NCI-H510A (cell line): ENCODE data around the gene SP100.
"Not testable (repeated sequence)": the region's sequence is repeated elsewhere in the genome, so short reads cannot be mapped to it uniquely, and the experiment has no call there.

Experiments used
- DNase-seq: peaks from one replicate; lab custom pipeline; 2025; lab: John Stamatoyannopoulos, UW

The SP100 gene

DNA sequence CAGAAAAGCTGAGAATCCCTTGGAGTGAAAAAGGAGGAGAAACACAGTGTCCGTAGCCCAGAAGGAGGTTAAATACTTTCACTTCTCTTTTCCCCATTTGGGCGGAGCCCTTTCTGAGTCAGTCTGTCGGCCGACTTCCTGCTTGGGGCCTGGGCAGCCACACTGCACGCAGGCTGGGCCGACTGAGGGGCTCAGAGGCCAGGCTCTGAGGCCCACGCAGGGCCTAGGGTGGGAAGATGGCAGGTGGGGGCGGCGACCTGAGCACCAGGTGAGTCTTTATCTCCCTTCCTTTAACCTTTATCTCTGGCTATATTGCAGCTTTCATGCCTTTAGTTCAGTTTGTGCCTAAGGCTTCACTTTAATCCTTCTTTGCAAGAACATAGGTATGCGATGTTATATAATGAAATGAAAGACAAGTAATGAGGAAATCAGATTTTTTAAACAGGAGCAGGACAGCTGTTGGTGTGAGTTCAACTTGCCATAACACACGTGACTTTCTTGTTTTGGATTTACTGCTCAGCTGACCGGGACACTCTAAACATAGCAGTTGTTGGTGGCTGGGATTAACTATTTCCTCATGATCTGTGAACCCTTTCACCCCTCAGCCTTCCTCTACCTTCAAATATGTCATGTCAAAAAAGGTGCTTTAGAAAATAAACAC, at the start of gene SP100:
SP100 (plus strand) TSS at position 141 of the 661 bp plus-strand sequence; CDS start at position 237, 96 bp downstream.
- DNase-seq, result peak; percentile 41

DNA sequence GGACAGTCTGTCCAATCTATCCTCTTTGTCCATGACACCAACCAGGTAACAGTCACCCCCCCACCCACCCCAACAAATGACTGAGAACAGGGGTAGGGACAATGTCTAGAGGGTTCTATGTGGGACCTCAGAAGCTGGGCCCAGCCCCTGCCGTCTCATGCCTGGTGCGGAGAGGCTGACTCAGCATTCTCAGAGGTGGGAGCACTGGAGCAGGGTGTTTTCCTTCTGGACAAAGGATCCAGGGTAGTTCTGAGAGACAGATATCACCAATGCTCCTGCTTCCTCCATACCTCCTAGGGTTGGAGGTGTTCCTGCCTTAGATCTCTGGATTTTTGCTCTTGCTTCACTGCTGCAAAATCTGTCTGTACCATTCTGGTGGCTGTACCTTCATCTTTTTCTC, 33.9 kb upstream of the SP100 start:
- DNase-seq, result no peak

DNA sequence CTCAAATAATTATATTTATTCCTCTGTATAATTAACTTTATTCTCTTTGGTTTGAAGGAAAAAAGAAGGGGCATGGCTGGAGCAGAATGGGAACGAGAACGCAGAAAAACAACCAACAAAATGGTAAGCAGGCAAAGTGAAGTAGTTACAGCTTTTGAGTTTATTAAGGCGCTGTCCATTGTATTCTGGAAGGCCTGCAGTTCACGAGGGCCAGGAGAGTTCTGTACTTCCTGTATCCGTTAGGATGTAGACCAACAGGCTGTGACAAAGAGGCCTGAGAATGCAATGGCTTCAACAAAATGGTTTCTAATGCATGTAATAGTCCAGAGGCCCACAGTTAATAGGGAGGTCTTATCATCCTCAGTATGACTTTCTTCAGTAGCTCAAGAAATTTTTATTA, 32.5 kb upstream of the SP100 start:
- DNase-seq, result no peak

DNA sequence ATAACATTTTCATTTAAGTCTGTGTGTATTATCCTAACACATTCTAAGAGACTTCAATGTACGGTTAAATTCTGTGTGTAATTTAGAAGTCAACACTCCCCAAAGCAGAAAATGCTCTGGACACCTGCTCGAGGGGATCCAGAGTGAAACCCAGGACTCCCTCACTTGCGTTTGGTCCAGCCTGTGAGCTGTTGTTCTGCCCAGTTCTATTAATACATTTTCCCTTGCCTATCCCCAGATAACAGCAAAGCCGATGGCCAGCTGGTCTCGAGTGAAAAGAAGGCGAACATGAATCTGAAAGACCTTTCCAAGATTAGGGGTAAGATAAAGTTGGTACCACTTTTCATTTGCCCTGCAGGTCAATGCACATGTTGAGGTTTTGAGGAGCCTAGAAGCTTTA, 31.0 kb upstream of the SP100 start:
- DNase-seq, result no peak

DNA sequence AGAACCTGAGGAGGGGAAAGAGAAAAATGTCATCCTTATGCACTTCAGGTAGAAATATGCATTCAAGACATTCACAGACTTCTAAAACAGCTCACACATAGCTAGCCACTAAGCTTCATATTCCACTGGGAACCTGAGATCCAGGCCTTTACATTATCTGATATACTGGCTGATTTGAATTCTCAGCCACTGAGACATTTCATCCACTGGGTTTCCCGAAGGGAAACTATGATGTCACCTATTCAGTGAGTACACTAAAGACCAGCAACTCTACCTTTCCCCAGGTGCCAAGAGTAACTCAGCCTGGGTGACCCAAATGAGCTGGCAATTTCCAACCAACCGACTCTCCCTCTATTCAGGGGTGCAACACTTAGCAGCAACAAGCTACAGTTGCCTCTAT, 21.7 kb upstream of the SP100 start:
- no peak for DNase-seq

DNA sequence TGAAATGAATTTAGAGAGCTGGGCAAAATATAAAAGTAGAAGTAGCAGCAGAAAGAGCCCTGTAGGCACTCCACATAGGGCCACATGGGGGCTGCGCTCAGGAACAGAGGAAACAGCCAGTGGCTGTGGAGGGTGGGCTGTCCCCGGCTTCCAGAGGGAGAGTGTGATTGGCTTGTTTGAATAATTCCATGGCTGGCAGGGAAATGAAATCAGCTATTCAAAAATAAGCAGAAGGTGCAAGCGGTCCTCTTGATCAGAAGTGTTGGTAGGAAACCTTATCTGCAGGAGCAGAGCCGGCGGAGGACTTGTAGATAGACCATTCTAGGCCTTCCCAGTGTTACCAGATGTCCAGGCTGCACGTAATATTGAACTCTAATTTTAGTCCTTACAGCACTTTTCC, 17.3 kb upstream of the SP100 start:
- DNase-seq, result not testable (repeated sequence)

DNA sequence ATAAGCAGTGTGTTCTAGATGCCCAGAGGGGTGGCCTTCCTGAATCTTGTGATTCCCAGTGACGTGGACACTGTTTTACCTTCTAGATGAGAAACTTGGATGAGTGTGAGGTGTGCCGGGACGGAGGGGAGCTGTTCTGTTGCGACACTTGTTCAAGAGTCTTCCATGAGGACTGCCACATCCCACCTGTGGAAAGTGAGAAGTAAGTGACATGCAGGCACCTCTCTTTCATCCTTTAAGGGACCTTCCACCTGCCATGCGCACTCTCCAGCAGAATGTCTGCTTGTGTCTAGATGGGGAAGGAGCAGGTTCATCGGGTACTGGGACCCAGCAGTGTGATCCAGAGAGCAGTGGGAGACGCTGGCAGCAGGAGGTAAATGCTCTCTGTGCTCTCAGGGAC, 16.0 kb upstream of the SP100 start:
- DNase-seq, result no peak

DNA sequence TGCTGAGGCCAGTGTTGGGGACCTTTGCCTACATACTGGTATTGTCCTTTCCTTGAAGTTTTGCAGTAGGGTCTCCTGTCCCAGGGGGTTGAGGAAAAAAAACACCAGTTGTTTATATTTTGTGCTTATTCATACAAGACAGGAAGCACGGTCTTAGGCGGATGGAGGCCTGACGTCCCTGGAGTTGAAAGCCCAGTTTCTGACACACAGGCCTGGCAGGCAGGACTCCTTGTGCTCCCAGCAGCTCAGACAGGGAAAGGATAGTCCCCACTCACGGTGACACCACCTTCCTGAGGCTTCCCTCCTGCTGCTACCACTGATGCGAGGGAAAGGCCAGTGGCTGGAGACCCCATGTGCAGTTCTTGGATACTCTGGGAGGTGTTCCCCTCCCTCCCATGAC, 15.5 kb upstream of the SP100 start:
- no peak for DNase-seq

DNA sequence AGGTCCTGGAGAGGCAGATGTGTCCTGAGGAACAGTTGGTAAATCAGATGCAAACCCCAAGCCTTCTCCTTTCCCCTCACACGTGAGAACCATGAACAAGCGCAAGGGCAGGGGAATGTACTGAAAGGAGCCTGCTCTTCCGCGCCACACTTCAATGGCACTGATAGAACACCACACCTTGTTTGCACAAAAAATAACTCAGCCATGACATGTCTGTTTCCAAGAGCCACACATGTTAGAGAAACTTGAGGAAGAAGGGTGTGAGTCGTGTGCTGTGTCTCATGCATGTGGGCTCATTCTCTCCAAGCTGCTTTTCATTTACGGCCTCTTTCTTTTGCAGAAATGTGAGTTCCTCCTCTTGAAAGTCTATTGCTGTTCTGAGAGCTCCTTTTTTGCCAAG, 15.0 kb upstream of the SP100 start:
- DNase-seq, result not testable (repeated sequence)

DNA sequence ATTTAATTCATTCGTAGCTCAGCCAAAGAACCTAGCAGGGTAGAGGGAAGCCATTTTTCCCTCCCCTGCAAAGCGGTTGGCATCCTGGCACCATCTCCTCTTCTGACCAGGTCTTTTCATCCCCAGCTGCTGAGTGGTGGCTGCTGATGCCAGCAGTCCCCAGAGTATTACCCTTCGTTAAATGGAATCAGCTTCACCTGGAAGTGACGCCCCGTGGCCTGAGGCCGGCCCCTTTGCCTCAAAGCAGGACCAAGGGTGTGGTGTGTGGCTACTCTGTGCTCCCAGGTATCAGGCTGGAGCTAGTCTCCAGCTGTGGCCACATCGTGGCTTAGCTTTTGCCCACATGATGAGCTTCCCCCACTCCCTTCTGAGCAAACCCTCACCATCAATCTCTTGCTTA, 12.3 kb upstream of the SP100 start:
- DNase-seq, result no peak

DNA sequence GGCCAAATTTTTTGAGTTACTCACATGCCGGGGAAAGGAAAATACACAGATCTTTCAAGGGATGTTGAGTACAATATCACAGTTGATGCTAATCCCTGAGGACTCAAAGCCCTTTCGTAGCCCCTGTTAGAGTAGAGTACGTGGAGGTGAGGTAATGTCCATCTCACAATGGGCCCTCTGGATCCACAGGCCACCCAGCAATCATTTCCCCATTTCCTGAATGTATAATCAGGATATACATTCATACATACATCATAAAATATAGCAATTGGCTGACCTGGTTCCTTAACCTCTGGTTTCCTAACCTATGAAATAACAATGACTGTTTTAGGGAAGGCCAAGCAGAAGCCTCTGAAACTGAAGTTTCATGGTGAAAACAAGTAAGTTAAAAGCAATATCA, 10.2 kb upstream of the SP100 start:
- no peak for DNase-seq

DNA sequence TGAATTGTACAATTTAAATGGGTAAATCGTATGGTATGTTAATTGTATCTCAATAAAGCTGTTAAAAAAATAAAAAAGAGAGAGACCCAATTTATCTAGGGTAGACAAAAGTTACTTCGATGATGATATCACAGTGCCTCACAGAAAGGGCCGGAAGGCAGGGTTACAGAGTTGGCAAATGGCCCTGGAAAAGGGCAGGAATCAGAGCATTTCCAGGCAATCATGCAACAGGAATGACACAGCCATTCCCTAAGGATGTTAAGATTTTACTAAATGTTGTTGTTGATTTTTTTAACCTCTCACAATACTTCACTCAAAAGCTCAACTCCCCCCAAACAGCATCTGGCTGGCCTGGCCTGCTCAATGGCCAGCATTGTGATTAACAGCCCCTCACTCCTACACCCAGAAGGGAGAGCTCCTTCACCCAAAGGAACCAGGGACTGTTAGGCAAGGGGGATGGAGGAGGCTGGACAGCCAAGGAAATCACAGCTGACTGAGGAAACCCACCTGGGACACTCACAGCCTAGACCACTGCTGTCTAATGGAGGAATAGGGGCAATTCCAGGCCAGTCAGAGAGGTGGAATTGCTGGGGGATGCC, 7.7 kb upstream of the SP100 start:
- DNase-seq, result no peak

DNA sequence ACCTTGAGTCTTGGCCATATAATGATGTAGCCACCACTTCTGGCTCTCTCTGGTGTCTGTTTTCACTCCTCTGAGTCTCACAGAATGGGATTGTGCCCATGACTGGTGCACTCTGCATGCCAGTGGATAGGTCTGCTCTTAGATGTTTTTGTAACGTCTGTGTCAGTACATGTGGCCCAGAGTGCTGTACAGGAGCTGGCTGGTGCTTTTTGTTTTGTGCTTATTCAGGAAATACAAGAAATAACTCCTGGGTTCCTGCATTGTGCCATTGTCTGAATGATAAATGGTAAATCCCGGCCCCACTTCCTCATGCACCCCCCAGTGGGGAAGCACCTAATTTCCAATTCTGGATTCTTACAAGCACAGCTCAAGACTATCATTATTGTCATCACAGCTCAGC, 6.7 kb upstream of the SP100 start:
- DNase-seq, result not testable (repeated sequence)

DNA sequence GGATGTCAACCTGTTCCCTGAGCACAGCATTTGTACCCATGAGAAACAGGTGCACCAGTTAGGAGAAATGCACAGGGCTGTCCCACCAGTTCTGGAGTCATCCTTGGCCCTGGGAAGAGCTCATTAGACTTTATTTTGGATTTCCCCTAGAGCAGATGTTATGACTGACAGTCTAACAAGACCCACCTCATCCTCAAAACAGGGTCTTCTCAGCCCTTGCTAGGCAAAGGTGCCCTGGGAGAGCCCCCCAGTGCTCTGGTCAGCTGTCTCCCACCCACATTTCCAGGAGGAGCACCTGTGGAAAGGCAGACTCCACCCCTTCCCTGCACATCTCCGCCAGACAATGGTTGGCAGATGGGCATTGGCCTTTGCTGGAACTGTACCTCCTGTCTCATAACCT, 5.7 kb upstream of the SP100 start:
- no peak for DNase-seq

DNA sequence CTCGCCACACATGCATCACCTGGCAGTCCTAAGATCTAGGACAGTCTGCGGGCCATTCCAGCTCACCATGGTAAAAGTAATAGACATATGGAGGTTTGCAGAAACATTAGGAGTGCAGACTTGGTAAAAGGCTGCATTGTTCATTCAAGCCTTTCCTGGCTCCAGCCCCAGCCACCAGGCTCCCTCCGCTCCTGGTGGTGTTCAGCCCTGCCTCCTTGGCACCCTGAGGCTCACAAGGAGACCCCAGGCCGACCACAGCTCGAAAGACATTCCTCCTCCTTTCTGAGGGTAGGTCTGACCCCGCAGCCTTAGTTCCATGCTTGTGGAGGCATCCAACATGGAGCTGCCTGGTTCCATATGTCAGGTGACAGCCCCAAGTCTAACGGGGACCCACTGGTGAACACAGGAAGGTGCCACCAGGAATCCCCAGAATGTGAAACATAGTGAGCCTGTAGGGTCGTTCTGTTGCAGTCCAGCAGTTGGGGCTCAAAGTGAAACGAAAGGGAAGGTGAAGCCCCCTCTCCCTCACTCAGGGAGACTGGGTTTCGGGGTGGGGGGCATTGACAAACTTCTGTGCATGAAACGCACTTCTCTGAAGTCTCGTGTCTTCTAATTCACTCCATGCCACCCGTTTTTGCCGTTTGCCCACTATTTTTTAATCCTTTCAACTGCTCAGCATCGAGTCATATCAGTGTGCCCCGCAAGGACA, 5.0 kb upstream of the SP100 start:
- DNase-seq, result no peak

DNA sequence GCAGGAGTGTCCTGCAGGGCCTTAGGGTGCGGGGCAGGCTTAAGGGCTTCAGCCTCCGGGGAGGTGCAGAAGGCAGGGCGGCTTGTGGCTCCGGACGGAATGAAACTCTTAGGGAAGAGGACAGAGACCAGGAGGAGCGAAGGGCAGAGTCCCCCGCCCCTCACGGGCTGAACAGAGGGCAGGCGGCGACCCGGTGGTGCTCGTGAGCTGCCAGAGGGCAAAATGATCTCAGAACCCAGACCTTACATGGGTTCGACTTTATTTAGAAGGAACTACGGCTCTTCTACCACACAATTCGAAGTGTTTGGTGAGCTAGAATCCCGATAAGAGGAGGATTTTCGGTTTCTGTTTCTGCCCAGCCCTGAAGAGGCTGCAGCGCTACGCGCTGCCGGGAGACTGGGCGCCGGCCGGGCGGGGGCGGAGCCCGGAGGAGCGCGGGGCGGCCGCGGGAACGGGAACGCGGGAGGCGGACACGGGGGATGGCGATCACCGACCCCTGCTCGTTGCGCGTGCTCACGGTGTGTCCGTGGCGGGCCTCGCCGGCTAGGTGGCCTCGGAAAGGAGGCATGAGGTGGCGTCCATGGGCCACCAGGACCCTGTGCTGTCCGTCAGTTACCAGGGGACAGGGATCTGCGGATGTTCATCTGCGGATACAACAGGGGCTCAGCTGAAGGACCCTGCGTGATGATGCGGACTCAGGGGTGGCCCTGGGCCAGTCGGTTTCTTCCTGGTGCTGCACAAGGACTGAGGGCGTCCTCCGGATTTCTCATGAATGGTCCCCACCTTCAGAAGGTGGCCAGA, 4.2 kb upstream of the SP100 start:
- DNase-seq, result peak; percentile 72

DNA sequence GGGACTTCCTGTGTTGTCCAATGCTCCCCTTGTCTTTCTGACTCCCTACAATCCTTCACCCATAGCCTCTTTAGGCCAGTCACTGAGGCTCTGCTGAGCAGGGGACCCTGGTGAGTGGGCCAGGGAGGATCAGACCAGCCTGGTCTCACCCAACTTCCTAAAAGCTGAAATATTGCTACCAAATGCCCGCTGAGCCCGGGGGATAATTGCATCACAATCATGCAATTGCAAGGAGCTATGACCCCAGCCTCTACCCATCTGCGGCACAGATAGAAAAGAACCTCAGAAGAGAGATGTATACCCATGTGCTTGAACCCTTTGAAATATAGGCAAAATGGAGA, 3.7 kb upstream of the SP100 start:
- no peak for DNase-seq

DNA sequence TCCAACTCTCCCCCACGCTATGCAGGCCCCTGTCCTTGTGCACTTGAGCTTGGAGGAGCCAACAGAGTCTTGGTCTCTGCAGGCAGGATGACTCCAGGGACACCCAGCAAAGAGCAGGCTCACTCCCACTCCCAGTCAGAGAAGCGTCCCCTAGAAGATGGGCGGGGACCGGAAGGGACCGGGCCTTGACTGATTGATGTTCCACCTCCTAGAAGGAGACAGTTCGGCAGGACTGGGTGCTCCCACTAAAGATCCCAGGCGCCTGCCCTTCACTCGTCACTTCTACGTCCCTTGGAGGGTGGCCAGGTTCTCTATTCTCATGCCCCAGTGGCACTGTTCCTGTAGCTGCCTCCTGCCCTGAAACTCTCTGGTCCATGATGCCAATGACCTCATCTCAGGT, 3.2 kb upstream of the SP100 start:
- no peak for DNase-seq

DNA sequence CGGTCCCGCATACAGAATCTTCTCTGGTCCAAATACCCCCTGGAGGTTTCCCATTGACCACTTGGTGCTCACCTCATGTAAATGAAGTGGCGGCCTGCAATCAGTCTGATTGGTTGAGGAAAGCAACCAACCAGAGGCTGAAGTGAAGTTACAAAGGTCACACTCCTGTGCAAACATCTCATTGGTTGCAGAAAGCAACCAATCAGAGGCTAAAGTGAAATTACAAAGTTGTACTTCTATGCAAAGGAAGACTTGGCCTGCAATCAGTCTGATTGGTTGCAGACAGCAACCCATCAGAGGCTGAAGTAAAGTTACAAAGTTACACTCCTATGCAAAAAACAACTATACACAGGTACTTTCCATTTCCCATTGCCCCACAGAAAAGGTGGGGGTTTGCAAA, 2.5 kb upstream of the SP100 start:
- no peak for DNase-seq

DNA sequence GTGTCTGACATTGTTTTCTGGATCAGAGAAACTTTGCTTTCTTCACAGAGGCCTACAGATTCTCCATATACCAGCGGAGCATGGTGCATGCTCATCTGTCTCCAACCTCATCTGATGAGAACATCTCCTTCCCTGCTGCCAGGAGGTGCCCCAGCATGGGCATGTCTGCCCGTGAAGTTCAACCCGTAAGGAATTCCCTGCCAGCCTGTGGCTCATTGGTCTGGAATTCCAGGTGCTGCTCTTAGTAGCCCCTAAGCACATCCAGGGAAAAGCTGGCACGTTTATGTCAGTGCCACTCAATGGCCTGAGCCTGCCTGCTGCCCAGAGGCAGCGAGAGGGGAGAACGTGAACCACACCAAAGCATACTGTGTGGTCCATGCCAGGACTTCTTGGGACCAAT, 1.7 kb upstream of the SP100 start:
- DNase-seq, result no peak

DNA sequence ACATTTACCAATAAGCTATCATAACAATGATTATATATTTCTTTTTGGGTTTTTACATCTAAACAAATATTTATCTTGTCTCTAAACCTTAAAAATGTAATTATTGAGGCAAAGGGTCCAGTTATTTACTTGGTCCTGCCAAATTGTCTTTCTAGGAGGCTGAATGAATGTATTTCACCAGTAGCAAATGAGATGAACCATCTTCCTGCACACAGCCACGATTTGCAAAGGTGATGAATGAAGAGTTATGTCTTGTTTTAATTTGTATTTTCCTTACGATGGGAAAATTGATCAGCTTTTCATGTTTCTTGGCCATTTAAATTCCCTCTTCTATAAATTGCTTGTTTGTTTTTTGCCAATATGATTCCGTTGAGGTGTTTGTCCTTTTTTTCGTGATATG, 1.4 kb downstream of the SP100 start:
- no peak for DNase-seq

DNA sequence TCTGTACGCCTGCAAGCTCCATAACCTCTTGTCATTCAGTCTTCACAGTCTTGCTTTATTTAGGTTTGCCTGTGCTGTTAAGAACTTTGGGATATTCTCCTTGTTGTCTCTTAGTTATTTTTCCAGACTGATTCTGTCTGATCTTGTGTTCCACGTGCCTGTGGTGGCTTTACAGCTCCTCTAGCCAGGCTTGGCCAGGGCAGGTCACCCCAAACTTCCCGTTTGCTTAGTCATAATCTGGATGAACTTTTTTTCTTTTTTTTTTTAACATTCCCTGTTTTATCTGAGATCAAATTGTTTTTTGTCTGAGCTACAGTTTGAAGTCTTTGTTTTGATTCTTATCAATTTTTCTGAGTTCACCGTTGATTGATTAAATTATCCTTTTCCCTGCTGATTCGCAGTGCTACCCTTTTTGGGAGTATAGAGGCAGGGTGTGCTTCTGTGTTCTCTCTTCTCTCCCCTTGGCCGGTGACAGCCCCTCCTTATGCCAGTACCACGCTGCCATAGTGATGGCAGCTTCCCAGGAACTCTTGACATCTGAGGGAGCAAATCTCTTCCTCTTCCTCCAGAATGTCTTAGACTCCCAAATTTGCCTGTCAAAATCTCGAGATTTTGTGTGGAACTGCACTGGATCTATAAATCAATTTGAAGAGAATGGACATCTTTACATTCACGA, 2.5 kb downstream of the SP100 start:
- DNase-seq, result no peak
